CD4-positive, alpha-beta T cell (primary cell): Measurements from ENCODE around the gene ZSCAN9. TPM values are rescaled to one million over a fixed set of nuclear protein-coding genes. Genes with fewer than 3 reads are reported as not detected.

Experiments
- ATAC-seq: fragments of 200-7000 bp; cut with Tn5 transposase; one replicate; pipeline ENCODE4 v1.10.0; 2022; ENCODE audit warnings: mild to moderate bottlenecking; ENCODE audit not compliant: poor library complexity
- CTCF ChIA-PET: fragments of 350-600 bp; sonication (Branson Sonifier 250); formaldehyde crosslinking; loops from one replicate; lab custom pipeline; 2021; ENCODE audit warnings: antibody characterized with exemption, inconsistent platforms; lab: Charles Lee
- POLR2A ChIA-PET: fragments of 350-600 bp; sonication (Branson Sonifier 250); formaldehyde crosslinking; loops from one replicate; lab custom pipeline; 2021; ENCODE audit warnings: antibody characterized with exemption, inconsistent platforms; lab: Charles Lee
- DNase-seq, 14 experiments: peaks; one replicate each; pipeline ENCODE4 v3.0.0-alpha.2; 2013 to 2020; ENCODE audit warnings: mixed read lengths in 2 of 14
- H3K27ac ChIP-seq, 2 donors: one replicate each; pipeline versions ENCODE4 v1.5.1 to v1.7.0; 2013; ENCODE audit warnings: low read length in 2 of 2, low read depth in 1 of 2, mild to moderate bottlenecking in 1 of 2
- H3K27me3 ChIP-seq, 2 experiments: 1 replicate in 1 of 2; 2 replicates in 1 of 2; pipeline versions ENCODE4 v1.6.1 to v1.7.0; 2013; ENCODE audit warnings: low read length in 2 of 2, control low read depth in 1 of 2, mild to moderate bottlenecking in 1 of 2, moderate library complexity in 1 of 2; ENCODE audit not compliant: insufficient read depth in 2 of 2, control insufficient read depth in 1 of 2
- H3K36me3 ChIP-seq: one replicate; pipeline ENCODE4 v1.6.1; 2013; ENCODE audit warnings: low read length, control low read depth; ENCODE audit not compliant: insufficient read depth
- H3K4me1 ChIP-seq: one replicate; pipeline ENCODE4 v1.6.1; 2013; ENCODE audit warnings: low read length, control low read depth; ENCODE audit not compliant: insufficient read depth
- H3K4me3 ChIP-seq: one replicate; pipeline ENCODE4 v1.5.1; 2013; ENCODE audit warnings: mild to moderate bottlenecking, low read length, moderate library complexity
- H3K9me3 ChIP-seq, 2 experiments: 1 replicate in 1 of 2; 2 replicates in 1 of 2; pipeline versions ENCODE4 v1.6.1 to v1.7.0; 2013; ENCODE audit warnings: low read length in 2 of 2, mild to moderate bottlenecking in 2 of 2, control low read depth in 1 of 2, moderate library complexity in 1 of 2; ENCODE audit not compliant: control insufficient read depth in 1 of 2, insufficient read depth in 1 of 2
- H3K27ac Mint-ChIP-seq: one replicate; pipeline ENCODE4 v1.8.0; 2020; ENCODE audit warnings: mixed read lengths
- H3K27me3 Mint-ChIP-seq: one replicate; pipeline ENCODE4 v1.8.0; 2021; ENCODE audit warnings: mixed read lengths
- H3K36me3 Mint-ChIP-seq: one replicate; pipeline ENCODE4 v1.8.0; 2021; ENCODE audit warnings: low read depth, mixed read lengths
- H3K4me1 Mint-ChIP-seq: one replicate; pipeline ENCODE4 v1.8.0; 2021; ENCODE audit warnings: low read depth, mixed read lengths
- H3K4me3 Mint-ChIP-seq: one replicate; pipeline ENCODE4 v1.8.0; 2020; ENCODE audit warnings: mild to moderate bottlenecking, mixed read lengths
- H3K9me3 Mint-ChIP-seq: one replicate; pipeline ENCODE4 v1.8.0; 2020; ENCODE audit warnings: mixed read lengths
- CTCF ChIP-seq: fragments of 200-600 bp; IDR thresholded peaks from one replicate; pipeline ENCODE4 v1.8.0; 2022; ENCODE audit warnings: antibody characterized with exemption, mild to moderate bottlenecking
- intact Hi-C, 2 experiments: fragments of 100-400 bp; cut with DNase I in 1 of 2; cut with micrococcal nuclease in 1 of 2; formaldehyde crosslinking; loops; one replicate each; pipeline versions ENCODE4 v1.15.1 to v1.9.0; 2023 to 2025; cut with DNase I, micrococcal nuclease
- total RNA-seq, 174 experiments: library from RNA in 2 of 174; stranded (reverse) in 2 of 174; gene quantifications; one replicate each; pipeline ENCODE4 v1.2.3 and lab custom pipeline; 2021 to 2026

The ZSCAN9 gene
- total RNA-seq, 2 experiments from 2014 or later: 0.85 to 0.89 TPM

DNA sequence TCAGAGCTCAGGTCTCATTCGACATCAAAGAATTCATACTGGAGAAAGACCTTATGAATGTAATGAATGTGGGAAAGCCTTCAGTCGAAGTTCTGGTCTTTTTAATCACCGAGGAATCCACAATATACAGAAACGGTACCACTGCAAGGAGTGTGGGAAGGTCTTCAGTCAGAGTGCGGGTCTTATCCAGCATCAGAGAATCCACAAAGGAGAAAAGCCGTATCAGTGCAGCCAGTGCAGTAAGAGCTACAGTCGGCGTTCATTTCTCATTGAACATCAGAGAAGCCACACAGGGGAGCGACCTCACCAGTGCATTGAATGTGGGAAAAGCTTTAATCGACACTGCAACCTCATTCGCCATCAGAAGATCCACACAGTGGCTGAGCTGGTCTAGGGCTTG, 7.7 kb downstream of the ZSCAN9 start:
- POLR2A ChIA-PET: no interaction called here
- no peaks in the 10 kb centered on the region for H3K4me1 Mint-ChIP-seq

DNA sequence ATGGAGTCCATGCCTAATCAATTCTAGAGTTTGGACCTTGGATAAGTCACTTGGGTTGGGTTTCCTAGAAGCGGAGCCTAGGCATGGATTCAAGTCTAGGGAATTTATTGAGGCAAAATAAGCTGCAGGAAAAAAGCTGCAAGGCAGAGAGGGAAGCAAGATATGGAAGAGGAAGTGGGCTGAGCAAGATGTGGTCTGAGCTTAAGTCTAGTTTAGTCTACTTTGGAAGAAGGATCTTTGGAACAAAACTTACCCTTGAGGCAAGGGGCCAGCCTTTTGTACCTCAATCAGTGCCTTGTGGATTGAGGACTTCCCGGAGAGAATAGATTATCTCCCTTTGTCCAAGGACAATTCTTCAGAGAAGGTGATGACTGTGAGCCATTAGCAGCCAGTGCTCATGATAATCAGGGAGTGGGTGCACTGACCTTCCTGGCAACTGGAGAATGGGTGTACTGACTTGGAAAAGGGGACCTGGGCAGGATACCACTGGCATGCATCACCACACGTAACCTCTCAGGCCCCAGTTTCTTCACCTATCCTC, 10.9 kb downstream of the ZSCAN9 start:
- CTCF ChIA-PET: no interaction called here
- no peak for DNase-seq
- Mint-ChIP-seq H3K4me1 (no peaks in the 10 kb centered on the region), H3K27ac (no peak overlapping the region), H3K9me3 (no peaks in the 10 kb centered on the region), H3K27me3 (peaks cover 18% of the 10 kb centered on the region), H3K4me3 (no peak overlapping the region), H3K36me3 (no peaks in the 10 kb centered on the region)
- POLR2A ChIA-PET: no interaction called here
- Histone ChIP-seq H3K9me3 (no peaks in the 10 kb centered on the region), H3K27ac (no peak overlapping the region), H3K27me3 (no peaks in the 10 kb centered on the region), H3K4me1 (no peaks in the 10 kb centered on the region), H3K36me3 (no peaks in the 10 kb centered on the region), H3K4me3 (no peak overlapping the region)
- TF ChIP-seq CTCF: no peak
- intact Hi-C loops: no loop called here
- ATAC-seq: no peak

More for the DNA sequence above, 7.7 kb downstream of the ZSCAN9 start:
- DNase-seq: no peak
- no peak for TF ChIP-seq CTCF
- peaks cover 25% of the 10 kb centered on the region for H3K27me3 Mint-ChIP-seq
- ATAC-seq: no peak
- Histone ChIP-seq H3K9me3 (no peaks in the 10 kb centered on the region), H3K27ac (no peak overlapping the region), H3K4me3 (no peak overlapping the region), H3K27me3 (no peaks in the 10 kb centered on the region), H3K4me1 (no peaks in the 10 kb centered on the region), H3K36me3 (peaks cover 4% of the 10 kb centered on the region)
- H3K4me3 Mint-ChIP-seq: no peak overlapping the region
- intact Hi-C loops: no loop called here
- CTCF ChIA-PET: no interaction called here
- no peaks in the 10 kb centered on the region for H3K36me3 Mint-ChIP-seq
- no peak overlapping the region for H3K27ac Mint-ChIP-seq
- H3K9me3 Mint-ChIP-seq: no peaks in the 10 kb centered on the region

- intact Hi-C loops: no loop called here
These were observed 14.6 kb downstream of the ZSCAN9 start for GRCh38 chr6:28239636-28240035.

More at GRCh38 chr6:28239636-28240035, 14.6 kb downstream of the ZSCAN9 start:
- DNase-seq (no peak), ATAC-seq (no peak)
- ChIA-PET POLR2A (no interaction called here), CTCF (no interaction called here)
- Mint-ChIP-seq H3K9me3 (no peaks in the 10 kb centered on the region), H3K4me1 (no peaks in the 10 kb centered on the region), H3K27ac (no peak overlapping the region), H3K4me3 (no peak overlapping the region), H3K27me3 (peaks cover 11% of the 10 kb centered on the region), H3K36me3 (peaks cover 17% of the 10 kb centered on the region)
- Histone ChIP-seq H3K9me3 (no peaks in the 10 kb centered on the region), H3K36me3 (peaks cover 2% of the 10 kb centered on the region), H3K4me3 (no peak overlapping the region), H3K4me1 (no peaks in the 10 kb centered on the region), H3K27ac (no peak overlapping the region), H3K27me3 (no peaks in the 10 kb centered on the region)
- TF ChIP-seq CTCF: no peak
